Measurements from ENCODE around the gene TNNT2. TPM values are rescaled to one million over a fixed set of nuclear protein-coding genes. Genes with fewer than 3 reads are reported as not detected.

The TNNT2 gene
- total RNA-seq, 4 donors from 2014 or later, result 1.3 to 6.1 (median 1.8) TPM

DNA sequence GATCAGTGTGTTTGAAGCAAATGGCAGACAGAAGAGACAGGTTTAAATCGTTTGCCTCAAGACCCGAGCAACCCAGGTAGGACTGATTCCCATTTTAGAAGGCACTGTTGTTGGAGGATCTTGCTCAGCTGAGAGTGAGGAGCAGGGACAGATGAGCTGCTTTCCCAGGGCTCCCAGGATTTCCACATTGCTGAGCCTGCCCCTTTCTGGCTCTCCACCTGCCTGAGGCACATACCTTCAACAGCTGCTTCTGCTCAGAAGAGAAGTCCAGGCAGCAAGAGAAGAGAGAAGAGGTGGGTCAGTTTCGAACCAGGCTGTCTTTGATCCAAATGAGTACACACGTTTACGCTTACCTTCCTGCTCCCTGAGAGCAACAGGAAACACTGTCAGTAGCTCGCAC lies 5.7 kb downstream of the TNNT2 start:
- no peak for TF ChIP-seq POLR2A (IDR thresholded peaks at IDR 0.05)
- TF ChIP-seq, protein P1, sequence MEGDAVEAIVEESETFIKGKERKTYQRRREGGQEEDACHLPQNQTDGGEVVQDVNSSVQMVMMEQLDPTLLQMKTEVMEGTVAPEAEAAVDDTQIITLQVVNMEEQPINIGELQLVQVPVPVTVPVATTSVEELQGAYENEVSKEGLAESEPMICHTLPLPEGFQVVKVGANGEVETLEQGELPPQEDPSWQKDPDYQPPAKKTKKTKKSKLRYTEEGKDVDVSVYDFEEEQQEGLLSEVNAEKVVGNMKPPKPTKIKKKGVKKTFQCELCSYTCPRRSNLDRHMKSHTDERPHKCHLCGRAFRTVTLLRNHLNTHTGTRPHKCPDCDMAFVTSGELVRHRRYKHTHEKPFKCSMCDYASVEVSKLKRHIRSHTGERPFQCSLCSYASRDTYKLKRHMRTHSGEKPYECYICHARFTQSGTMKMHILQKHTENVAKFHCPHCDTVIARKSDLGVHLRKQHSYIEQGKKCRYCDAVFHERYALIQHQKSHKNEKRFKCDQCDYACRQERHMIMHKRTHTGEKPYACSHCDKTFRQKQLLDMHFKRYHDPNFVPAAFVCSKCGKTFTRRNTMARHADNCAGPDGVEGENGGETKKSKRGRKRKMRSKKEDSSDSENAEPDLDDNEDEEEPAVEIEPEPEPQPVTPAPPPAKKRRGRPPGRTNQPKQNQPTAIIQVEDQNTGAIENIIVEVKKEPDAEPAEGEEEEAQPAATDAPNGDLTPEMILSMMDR (IDR thresholded peaks at IDR 0.05), result no peak
- intact Hi-C loops (cut with DNase I), result no loop called here
- Histone ChIP-seq H3K27ac (no peak overlapping the region), H3K9me3 (no peaks in the 10 kb centered on the region), H3K27me3 (peaks cover 0 to 97% (median 0%) of the 10 kb centered on the region in 4 donors), H3K4me3 (no peak overlapping the region), H3K4me1 (peaks cover 0 to 25% (median 0%) of the 10 kb centered on the region in 3 donors), H3K36me3 (no peaks in the 10 kb centered on the region)
- WGBS, 2 donors, result 58 to 61% methylated on average over 5 to 6 of the region's 6 CpGs
- DNase-seq, result no peak

DNA sequence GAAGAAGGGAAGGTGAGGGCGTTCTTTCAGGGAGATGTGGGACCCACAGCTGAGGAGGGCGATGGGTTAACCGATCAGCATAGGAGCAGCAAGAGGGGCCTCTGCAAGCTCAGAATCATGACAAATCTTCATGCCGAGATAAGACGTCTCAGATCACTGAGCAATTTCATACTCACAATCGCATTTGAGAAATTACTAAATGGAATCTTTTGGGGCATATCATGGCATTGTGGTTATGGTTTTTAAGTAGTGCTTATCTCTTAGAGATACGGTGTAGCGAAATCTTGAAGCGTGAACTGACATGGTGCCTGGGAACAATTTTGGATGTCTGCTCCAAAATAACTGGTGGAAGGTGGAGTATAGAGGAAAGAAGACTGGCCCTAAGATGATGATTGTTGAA lies 6.2 kb downstream of the TNNT2 start:
- H3K4me1 ChIP-seq, result peaks cover 0 to 20% (median 0%) of the 10 kb centered on the region in 3 donors
- WGBS, 2 donors, result 79 to 84% methylated on average over 8 to 9 of the region's 9 CpGs
- H3K27ac ChIP-seq, result no peak overlapping the region
- H3K36me3 ChIP-seq, result no peaks in the 10 kb centered on the region
- no peak for DNase-seq
- intact Hi-C loops (cut with DNase I), result no loop called here
- TF ChIP-seq POLR2A (IDR thresholded peaks at IDR 0.05), result no peak
- TF ChIP-seq, protein P1 (IDR thresholded peaks at IDR 0.05), result no peak
- H3K4me3 ChIP-seq, result no peak overlapping the region
- H3K9me3 ChIP-seq, result no peaks in the 10 kb centered on the region
- H3K27me3 ChIP-seq, result peaks cover 0 to 97% (median 0%) of the 10 kb centered on the region in 4 donors

DNA sequence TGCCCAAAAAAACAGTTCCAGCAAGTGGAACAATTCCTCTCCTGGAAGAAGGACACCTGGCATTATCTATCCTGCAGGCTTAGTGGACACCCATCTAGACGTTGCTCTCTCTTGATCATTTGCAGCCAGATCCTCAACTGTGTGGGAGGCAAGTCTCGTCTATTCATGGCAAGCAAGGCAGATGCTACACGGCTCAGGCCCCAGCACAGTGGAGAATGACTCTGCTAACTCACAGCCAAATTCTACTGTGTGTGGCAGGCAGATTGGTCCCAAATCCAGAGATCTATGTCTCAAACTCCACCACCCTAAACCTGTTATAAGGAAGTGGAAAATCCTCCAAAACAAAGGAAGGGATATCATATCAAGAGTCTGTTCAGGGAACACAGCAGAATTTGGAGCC lies 7.0 kb downstream of the TNNT2 start:
- WGBS, 2 donors, result 53 to 57% methylated on average over 3 of the region's 3 CpGs
- Histone ChIP-seq H3K27me3 (peaks cover 0 to 94% (median 0%) of the 10 kb centered on the region in 4 donors), H3K9me3 (no peaks in the 10 kb centered on the region), H3K4me1 (peaks cover 0 to 12% (median 0%) of the 10 kb centered on the region in 3 donors), H3K27ac (no peak overlapping the region), H3K4me3 (no peak overlapping the region), H3K36me3 (no peaks in the 10 kb centered on the region)
- TF ChIP-seq, protein P1 (IDR thresholded peaks at IDR 0.05), result no peak
- no peak for DNase-seq
- intact Hi-C loops (cut with DNase I), result no loop called here

DNA sequence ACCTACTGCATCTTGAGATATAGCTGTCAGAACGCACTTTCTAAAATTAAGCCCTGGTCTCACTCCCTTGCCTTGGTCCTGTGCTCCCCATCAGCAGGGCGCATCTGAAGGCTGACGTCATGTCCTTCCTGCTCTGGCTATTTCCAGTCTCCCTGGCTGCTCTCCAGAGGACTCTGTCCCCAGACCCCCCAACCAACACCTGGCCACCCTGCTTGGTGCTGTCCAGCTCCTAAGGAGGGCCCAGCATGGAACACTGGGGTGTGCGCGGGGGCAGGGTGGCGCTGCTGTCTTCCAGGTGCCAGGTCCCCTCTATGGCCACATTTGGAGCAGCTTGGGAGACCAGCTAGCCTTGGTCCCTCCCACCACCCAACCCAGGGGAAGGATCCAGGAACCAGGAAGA lies 8.3 kb downstream of the TNNT2 start:
- 68 to 70% methylated on average over 3 of the region's 6 CpGs for WGBS, 2 donors
- no peak for DNase-seq
- no peak overlapping the region for H3K4me3 ChIP-seq

DNA sequence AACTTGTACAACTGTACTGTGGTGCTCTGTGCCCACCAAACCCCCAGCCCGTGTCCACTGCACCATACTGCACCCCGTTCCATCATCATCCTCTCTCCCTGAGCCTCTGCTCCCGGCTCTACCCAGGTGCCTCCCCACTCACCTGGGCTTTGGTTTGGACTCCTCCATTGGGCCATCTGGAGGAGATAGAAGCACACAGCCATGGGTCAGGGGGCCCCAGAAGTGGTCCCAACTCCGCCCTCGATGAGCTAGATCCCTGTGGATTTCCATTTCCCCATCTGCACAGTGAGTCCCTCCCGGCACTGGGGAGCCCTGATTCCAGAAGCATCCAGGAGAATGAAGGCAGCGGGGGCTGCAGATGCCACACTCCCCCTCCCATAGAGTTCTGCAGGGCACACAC lies 10.8 kb downstream of the TNNT2 start:
- no peak for TF ChIP-seq POLR2A (IDR thresholded peaks at IDR 0.05)
- TF ChIP-seq, protein P1 (IDR thresholded peaks at IDR 0.05), result no peak
- Histone ChIP-seq H3K4me1 (no peaks in the 10 kb centered on the region), H3K9me3 (no peaks in the 10 kb centered on the region), H3K27ac (no peak overlapping the region), H3K36me3 (no peaks in the 10 kb centered on the region), H3K4me3 (no peak overlapping the region), H3K27me3 (peaks cover 0 to 56% (median 0%) of the 10 kb centered on the region in 4 donors)
- intact Hi-C loops (cut with DNase I), result no loop called here
- no peak for DNase-seq
- WGBS, 2 donors, result 66 to 70% methylated on average over 5 of the region's 7 CpGs

More for the DNA sequence above, 8.3 kb downstream of the TNNT2 start:
- H3K4me1 ChIP-seq, result no peaks in the 10 kb centered on the region
- H3K27ac ChIP-seq, result no peak overlapping the region
- no peaks in the 10 kb centered on the region for H3K36me3 ChIP-seq
- intact Hi-C loops (cut with DNase I), result no loop called here
- TF ChIP-seq POLR2A (IDR thresholded peaks at IDR 0.05), result no peak
- TF ChIP-seq, protein P1 (IDR thresholded peaks at IDR 0.05), result no peak
- peaks cover 0 to 81% (median 0%) of the 10 kb centered on the region in 4 donors for H3K27me3 ChIP-seq
- H3K9me3 ChIP-seq, result no peaks in the 10 kb centered on the region

All from esophagus squamous epithelium (tissue), 5 donors.